NCI-H2107 treated with DMSO at 0.1 percent for 48 hours (cell line): ENCODE results near the gene LHX5.
A peak's percentile ranks its signal among the peaks of the same experiment; 100 is the strongest.

ENCODE experiments used
- DNase-seq: peaks from one replicate; lab custom pipeline; 2025; ENCODE audit not compliant: unreplicated experiment; lab: John Stamatoyannopoulos, UW

LHX5 gene

DNA sequence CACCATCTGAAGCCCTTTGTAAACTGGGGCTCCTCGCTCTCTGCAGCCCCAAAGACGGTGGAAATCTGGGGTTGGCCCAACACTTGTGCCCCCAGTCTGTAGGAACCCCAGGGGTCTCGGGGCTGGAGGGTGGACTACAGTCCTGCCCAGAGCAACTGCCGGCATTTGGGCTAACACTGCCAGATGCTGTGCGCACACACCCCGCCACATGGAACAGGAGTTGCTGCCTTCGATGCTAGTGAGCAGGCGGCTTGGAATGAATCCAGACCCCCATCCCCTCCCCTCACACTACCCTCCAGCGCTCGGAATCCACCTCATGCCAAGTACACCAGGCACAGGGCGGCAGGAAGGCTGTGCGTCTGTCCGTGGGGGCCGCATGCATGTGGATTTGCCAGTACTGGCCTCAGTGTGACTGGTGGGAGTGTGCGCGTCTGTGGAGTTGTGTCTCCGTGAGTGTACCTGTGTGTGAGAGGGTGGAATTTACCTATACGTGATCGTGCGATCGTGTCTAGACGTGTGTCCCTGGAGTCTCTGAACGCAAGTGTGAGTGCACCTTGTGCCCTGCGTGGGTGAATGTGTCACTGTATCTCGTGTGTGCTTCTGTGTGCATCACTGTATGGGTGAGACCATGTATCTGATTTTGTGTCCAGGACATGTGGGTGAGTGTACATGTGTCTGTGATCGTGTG is 5.1 kb downstream of the LHX5 start:
- DNase-seq: no peak

DNA sequence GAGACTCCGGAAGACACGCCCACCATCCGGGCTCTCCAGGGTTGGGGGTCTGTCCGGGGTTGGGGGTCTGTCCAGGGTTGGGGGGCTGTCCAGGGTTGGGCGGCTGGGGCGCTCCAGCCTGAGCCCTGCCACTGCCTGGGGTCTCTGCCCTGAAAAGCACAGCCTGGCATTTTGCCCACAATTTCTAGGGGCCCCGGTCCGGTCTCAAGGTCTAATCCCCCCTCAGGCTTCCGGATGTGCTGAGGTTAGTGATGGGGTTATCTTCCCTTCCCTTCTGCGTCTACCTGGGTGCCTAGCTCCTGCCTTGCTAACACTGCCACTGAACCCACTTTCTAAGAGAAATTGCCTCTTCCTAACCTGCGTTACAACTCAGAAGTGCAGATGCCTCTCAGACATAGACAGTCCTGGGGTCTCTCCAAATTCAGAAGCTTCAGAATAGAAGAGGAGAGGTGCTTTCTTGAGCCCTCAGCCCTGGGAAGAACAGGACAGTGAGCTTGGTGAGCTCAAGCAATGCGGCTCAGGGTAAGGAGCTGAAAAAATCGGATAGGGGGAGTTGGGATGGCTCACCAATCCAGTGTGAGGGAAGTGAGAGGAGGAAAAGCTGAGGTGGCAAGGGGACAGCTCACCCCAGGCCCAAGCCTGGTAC is 5.7 kb downstream of the LHX5 start:
- no peak for DNase-seq

DNA sequence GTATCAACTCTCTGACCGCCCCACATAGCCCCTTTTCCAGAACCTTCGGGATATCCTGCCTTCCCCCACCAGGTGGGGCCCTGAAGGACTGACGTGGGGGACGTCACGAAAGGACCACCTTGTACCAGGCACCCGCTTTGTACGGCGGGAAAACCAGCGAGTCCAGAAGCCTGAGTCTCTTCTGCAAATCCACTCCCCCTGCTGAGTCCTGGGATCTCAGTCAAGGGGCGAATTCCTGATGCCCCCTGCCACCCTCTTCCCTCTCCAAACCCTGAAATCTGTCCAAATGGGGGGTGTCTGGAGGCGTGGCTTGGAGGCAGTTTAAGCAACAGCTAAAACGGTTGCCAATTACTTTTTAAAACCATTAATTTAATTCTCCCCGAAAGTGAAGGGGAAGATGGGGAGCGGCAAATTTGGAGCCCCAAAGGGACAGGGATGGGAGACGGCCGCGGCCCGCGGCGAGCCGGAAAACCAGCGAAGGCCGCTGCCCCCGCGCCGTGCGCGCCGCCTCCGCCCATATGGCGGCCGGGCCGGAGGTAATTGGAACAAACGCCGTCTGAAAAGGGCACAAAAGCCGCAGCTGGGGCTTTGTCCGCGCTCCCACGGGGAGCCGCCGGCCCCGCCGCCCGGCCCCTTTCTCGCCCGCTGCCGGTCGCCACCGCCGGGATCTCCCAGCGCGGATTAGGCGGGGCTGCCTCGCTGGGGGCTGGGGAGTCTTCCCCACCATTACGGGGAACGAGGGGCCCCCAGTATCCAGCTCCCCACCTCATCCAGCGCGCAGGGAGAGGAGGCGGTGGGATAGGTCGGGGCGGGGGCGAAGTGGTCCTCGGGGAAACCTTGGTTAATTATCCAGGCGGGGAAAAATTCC is 6.6 kb downstream of the LHX5 start:
- DNase-seq: no peak

DNA sequence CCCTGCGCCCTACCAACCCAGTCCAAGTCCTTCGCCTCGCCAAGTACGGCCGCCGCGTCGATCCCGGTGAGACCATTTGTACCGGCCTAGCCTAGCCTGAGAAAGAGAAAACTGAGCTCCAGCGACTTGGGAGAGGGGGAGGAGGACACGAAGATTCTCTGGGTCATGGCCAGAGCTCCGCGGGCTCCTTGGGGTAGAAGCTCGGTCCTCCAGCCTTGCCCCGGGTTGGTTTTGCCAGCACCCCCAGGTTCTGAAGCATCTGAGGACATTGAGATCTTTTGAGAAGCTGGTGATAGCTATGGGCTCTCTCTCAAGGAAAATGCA is 7.3 kb downstream of the LHX5 start:
- DNase-seq: no peak

DNA sequence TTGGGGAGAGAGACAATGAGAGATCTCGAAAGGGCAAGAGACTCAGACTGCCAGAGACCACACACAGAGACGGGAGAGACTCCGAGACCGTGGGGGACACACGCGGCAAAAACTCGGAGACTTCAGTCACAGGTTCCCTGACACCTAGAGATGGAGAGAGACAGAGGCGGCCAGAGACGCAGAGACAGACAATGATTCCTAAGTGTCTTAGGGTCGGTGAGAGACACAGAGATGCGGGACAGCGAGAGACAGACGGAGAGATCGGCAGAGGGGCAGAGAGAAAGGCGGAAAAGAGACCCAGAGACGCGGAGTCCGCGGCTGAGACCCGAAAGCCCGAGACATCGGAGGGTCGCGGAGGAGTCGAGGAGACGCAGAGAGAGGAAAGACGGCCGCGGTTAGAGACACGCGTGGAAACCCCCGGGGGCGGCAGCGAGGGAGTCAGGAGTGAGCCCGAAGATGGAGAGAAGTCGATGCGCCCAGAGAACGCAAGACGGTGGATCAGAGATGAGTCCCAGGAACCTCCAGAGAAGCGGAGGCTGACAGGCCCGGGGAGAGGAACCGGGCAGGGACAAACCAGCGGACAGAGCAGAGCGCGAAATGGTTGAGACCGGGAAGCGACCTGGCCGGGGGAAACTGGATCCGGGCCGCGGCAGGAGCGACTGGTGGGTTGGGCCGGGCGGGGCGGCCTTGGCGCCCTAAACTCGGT is 7.8 kb downstream of the LHX5 start:
- DNase-seq: no peak

DNA sequence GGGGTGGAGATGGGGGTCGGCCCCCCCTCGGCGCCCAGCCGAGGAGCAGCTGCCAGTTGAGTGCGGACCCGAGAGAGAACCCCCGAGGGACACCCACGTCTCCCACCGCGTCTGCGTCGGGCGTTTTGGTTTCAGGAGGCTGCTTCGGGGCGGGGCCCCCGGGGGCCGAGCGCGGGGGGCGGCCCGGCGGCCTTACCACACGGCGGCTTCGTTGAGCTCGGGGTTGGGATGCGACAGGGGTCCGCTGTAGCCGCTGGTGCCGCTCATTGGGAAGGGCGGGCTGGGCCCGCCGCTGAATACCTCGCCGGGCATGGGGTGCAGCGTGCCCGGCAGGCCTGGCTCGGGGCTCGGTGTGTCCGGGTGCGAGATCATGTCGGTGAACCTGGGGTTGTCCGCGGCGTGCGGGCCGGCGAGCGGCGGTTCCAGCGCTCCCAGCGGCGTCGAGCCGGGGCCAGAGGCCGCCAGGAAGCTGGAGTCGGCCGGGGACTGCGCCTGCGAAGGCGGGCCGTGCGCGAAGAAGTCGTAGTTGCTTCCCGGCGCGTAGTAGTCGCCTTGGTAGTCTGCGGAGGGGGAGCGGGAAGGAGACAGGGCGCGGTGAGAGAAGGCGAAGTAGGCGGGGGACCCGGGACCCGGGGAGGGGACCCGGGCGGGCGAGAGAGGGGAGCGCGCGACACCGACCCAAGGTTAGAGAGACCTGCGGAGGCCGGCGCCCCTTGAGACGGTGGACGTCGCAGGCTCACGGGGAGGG is 8.5 kb downstream of the LHX5 start:
- no peak for DNase-seq

DNA sequence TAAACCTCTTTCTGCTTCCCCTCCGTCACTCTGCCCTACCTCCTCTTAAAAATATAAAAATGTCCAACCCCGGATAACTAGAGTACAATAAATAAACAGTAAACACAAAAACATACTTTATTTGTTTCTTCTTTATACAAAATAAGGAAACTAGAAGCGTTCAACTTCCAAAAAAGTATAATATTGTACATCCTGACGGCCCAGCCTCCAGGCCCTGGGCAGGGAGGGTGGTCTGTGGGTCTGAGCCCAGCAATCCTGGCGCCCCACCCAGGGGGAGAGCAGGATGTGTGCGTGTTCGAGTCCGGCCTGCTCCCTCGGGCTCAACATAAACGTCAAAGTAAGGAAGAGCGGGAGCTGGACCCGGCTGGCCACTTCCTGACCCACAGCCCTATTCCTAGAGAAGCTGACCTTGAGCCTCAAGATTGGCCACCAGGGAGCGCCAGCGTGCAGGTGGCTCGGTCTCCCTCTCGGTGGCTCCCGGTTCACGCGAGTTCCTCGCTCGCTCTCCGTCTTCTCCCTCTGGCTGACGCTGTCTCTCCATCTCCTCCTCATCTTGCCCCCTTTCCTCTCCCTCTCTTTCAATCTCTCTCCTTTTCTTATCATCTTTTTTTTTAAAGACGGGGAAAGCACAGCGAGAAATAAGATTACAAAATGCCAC is 9.4 kb downstream of the LHX5 start:
- peak; percentile 61 for DNase-seq

DNA sequence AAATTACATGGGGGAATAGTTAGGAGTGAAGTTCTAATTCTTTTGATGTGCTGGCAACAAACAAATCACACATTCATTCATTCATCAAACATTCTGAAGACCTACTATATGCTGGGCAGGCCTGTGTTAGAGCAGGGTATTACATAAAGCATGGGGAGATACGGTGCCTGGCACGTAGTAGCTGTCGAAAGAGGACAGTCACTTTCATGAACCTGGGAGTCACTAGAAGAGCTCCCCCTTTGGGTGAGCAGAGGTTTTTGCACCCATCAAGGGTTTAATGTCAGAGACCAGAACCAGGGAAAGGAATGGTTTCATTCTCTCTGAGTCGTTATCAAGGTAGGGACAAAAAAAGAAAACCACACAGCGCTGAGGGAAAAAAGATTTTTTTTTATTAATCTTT is 10.0 kb downstream of the LHX5 start:
- DNase-seq: no peak

DNA sequence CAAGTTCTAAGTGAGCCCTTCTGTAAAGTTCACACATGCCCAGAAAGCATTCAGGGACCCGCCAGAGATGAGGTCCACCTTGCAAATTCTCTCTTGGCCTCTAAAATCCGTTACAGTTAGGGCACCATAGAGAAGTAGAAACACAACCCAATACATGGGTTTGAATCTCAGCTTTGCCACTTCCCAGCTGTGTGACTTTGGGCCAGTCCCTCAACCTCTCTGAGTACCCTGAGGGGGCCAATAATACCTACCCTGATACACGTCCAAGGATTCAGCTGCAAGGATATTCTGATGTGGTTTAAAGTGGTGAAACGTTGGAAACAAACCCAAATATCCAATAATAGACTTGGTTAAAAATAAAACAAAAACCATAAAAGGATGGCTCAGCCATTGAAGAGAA is 11.7 kb downstream of the LHX5 start:
- DNase-seq: no peak

DNA sequence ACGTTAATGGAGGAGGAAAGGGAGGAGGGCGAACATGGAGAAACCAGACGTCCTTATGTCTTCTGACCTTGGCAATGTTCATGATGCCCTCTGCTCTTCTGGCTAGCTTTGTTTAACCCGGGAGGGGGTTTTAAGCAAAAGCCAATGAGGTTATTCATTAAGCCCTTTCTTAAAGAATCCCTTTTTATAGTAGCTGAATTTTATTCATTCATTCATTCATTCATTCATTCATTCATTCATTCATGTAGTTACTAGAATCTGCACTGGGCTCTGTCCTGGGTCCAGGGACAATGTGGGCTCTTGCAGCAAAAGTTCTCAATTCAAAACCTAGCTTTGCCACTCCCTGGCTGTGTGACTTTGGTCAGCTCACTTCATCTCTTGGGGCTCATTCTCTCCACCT is 14.0 kb downstream of the LHX5 start:
- DNase-seq: no peak

DNA sequence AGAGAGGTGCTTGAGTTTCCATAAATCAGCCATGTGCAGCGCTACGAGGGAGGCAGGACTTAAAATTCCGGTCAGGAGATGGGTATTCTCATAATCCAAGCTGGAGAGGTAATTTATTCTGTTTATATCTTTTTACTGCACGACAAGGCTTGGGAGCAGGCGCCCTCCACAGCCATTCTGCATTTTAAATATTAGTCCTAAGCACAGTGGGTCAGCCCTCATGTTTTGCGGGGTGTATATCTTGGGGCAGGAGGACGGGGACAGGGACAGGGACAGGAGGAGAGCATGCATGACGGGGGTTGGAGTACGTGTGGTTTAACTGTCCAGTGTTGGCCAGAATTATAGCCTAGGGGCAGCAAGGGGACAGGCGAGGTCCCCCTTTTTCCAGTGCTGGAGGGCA is 14.5 kb downstream of the LHX5 start:
- no peak for DNase-seq

DNA sequence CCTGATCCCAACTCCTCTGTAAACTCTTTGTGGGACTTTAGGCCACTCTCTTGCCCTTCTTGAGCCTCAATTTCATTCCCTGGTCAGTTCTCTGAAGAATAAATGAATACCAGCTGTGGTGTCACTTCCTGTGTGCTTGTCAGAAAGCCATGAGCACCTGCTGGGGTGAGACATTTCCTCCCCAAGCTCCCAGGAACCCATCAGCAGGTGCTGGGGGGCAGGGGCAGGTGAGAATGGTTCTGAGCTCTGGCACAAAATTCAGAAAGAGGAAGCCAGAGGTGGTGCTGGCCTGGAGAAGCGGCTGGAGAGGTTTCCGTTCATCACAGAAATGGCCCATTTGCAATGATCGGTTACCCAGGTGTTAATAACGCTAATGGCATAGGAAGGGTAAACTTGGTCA is 14.9 kb downstream of the LHX5 start:
- no peak for DNase-seq

DNA sequence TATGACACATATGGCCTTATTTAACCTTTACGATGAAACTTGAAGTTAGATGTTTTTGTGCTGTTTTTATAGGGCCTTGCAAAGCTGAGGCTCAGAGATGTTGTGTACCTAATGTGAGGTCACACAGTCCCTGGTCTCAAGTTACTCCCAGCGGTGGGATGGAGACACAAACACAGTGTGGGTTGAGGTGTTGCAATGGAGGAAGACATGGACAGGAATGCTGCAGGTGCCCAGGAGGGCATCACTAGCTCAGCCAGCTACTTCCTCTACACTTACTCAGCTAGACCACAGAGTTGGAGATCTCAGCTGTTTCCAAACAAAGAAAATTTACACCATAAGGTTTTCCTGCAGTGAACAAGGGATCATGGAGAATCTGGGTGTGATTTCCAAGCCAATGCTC is 15.5 kb downstream of the LHX5 start:
- DNase-seq: no peak

DNA sequence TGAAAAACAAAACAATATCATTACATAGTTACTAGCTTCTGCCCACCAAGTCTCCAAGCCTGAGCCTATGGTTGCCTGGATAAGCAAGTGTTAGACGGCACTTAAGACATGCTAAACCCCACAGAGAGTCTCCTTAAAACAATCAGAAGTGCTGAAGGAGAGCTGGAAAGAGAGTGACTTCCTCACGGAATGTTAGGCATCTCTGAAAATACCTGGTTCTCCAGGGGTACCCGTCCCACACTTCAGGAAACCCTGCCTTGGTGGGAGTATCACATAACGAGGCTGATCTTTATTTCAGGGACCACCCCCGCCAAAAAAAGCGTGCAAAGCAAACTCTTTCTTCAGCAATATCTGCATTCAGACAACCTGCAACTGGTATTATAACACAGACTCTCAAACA is 18.3 kb downstream of the LHX5 start:
- DNase-seq: no peak

DNA sequence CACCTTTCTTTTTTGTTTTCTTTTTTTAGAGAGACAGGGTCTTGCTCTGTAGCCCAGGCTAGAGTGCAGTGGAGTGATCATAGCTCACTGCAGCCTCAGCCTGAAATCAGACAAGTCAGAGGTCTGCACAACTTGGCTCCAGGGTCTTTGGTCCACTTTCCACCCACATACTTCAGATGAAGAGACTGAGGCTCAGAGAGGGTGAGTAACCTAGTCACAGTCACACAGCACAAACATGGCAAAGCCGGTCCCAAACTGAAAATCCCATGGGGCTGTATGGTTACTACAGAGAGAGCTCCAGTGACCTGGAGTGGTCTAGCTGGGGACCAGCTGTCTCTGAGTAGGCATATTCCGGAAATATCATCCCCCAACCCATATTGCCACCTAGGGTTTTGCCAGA is 19.2 kb downstream of the LHX5 start:
- DNase-seq: no peak

DNA sequence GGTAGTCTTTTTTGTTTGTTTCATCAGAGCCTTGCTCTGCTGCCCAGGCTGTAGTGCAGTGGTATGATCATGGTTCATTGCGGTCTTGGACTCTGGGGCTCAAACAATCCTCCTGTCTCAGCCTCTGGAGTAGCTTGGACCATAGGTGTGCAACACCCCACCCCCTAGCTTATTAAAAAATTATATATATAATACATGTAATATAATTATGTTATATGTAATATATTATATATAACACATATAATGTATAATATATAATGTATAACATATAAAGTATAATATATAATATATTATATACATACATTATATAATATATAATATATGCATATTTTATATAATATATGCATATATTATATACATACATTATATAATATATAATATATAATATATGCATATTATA is 21.8 kb downstream of the LHX5 start:
- DNase-seq: no peak

DNA sequence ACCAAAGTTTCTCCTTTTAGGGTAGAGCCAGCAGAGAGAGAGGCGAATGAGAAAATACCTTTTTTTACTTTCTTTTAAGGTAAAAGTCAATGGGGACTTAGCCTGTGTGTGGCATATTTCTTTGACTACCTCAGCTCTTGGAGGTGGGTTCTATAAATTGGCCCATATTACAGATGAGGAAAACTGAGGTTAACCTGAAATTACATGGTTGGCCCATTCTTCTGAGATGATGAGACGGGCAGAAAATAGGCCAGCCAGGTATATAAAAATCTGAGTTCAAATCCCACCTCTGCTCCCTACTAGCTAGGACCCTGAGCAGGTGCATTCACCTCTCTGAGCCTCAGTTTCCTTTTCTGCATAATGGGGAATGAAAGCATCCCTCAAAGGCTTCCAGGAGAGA is 22.4 kb downstream of the LHX5 start:
- DNase-seq: no peak

DNA sequence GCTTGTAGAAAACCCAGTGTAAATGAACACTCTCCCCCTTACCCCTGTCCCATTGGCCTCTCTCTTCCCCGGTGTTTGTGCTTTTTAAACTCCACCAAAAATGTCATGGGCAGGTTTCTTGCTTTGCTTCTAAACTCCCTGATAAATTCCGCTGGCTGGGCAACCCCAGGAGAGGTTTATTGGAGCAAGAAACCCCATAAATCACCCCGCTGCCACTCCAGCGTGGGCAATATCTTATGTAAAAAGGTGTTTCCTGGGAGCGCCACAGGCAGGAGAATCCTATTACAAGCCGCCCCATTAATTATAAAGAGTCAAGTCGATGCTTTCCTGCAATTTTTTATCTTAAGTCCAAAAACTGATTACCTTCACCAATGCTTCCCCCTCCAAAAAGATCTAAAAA is 22.8 kb downstream of the LHX5 start:
- DNase-seq: no peak

DNA sequence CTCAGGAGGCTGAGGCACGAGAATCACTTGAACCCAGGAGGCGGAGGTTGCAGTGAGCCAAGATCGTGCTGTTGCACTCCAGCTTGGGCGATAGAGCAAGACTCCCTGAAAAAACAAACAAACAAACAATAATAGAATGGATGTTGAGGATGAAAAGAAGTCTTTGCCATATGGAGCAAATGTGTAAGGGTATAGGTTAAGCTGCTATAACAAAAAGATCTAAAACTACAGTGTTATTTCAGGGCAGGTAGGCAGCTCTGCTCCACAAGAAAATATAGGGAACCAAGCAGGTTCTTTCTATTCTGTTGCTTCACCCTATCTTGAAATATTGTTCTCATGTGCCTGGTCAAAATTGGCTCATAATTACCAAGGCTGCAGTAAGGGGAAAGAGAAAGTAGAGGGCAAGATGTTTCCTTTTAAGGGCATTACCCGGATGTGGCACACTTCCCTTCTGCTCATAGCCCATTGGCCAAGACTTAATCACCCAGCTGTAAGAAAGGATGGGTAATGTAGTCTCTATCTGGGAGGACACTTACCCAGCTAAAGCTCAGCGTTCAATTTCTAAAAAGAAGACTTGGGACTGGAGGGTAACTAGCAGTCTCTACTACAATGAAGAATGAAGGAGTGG is 26.0 kb downstream of the LHX5 start:
- DNase-seq: no peak

DNA sequence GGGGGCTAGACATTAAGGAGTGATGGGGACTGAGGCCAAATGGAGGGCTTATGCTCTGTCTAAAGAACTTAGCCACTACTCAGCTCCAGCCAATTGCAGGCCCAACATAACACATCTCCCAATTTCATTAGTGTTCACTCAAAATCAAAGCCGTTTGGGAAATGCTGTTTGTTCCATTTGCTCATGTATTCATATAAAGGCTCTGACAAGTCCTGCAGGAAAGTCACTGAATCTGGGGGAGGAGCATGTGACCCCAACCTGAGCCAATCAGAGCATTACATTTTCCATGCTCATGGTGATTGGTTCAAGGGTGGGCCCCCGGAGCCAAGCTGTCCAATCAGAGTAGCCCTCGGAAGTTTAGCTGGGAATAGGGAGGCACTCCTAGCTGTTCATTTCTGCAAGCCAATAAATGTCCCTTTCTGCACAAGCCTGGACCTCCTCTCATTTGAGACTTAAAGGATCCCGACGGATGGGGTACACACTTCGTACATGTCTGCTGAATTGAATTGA is 28.6 kb downstream of the LHX5 start:
- no peak for DNase-seq
